Stimulated activated CD4-positive, alpha-beta T cell treated with anti-CD3 and anti-CD28 coated beads, Interleukin-12 subunit alpha, Interleukin-12 subunit beta, amount 100 ng/mL, for 24 hours (primary cell): ENCODE data around the gene GRM2.

ENCODE experiments used
- DNase-seq, 2 experiments: peaks; one replicate each; pipeline ENCODE4 v3.0.0-alpha.2; 2020; ENCODE audit warnings: low read depth in 2 of 2

GRM2 gene

DNA sequence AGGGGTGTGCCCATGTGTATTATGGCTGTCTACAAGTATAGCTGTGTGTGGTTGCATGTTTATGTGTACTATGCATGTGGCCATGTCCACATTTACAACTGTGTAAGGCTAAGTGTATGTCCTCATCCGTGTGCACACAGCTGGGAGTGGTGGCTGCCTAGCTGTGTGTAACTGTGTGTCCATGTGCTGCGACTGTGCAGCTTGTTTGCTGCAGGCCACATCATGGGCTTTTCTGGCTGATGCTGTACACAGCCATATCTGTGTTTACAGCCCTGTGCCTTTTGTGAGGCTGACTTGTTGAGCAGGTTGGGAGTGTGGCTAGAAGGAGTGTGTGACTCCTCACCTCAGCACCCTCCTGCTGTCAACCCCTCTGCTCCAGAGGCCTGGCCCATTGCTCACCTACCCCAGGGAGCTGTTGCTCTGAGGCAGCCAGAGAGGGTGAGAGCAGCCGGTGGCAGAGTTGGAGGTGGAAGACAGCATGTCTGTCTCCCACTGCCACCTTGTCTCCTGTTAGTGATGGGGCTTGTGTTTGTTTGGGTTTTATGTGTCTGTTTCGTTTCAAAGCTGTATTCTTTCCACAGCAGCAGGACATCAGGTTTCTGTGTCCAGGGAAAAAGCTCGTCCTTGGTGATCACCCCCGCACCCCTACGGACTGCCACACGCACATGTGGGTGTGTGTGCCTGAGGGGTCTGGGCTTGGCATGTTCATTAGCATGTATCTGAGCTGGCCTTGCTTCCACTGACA, 1.4 kb upstream of the GRM2 start:
- no peak for DNase-seq

DNA sequence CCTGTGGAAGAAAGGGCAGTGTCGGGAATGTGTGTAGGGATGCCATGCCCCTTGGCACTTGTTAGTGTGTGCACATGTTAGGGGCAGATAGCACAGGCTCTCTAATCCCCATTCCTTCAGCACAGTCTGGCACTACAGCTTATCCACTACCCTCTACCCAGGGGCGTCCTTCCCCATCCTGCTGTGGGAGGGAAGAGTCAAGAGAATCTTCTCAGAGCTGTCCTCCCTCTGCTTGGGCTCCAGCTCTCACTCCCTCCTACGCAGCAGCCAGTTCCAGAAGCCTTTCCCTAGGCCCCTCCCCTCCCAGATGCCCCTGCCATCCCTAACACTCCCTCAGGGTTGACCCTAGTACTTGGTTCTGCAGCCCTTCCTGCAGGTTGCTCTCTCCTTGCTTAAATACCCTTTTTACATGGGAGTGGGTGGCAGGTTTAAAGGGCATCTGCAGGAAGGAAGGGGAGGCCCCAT, 815 bp upstream of the GRM2 start:
- DNase-seq, result no peak

DNA sequence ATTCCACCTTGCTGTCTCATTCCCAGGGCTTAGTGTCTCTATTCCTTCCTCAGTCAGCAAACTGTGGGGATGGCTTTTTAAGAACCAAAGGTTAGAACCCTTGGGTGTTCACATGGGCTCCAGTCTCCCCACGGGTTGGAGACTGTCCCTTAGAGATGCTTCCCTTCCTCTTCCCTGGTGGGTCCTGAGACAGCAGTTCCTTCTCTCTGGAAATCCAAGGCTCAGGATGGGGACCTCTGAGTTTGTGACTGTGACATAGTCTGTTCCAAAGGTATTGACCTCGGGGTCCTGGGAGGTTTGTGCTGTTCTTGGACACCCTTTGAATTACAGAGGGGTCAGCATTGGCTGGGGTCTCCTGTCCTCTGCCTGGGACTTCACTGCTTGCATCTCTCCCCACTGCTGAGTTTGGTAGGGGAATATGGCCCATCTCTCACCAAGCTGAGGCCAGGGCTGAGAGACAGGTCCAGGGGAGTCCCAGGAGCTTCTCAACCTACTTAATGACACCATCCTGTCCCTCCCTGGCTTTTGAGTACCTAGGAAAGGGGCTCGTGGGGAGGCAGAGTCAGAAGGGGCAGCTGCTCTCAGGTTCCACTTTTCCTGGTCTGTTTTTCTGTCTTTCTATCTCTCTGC, 1.5 kb downstream of the GRM2 start:
- no peak for DNase-seq

- no peak for DNase-seq
These were observed 2.1 kb downstream of the GRM2 start for GRCh38 chr3:51709004-51709420.

- DNase-seq, result no peak
These were observed 2.8 kb downstream of the GRM2 start for GRCh38 chr3:51709675-51710074.

DNA sequence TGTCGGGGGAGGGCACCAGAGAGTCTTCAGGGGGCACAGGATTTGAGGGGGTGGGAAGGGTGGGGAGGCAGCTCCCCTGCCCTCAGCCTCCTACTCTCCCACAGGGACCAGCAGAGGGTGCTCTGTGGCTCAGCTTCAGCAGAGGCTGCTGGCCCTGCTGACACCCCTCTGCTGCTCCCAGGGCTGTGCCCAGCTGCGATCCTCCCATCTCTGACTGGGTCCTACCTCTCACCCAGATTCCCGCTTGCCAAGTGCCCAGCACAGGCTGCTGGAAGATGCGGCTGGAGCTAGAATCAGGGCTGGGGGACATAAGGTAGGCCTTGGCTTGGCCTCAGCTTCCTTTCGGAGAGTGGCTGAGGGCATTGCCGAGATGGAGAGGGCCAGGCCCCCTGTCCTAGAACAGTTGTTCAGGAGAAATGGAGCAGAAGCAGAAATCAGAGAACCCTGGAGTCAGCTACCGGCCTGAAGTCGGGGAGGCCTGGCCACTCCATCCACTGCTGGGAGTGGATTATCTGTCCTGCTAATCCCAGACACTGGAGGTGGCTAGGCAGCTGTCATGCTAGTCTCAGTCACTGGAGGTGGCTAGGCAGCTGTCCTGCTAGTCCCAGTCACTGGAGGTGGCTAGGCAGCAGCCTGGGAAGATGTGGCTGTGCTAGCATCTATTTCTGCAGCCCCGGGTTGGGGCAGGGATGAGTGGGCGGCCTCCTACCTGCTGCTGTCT, 3.9 kb downstream of the GRM2 start:
- DNase-seq, result no peak

DNA sequence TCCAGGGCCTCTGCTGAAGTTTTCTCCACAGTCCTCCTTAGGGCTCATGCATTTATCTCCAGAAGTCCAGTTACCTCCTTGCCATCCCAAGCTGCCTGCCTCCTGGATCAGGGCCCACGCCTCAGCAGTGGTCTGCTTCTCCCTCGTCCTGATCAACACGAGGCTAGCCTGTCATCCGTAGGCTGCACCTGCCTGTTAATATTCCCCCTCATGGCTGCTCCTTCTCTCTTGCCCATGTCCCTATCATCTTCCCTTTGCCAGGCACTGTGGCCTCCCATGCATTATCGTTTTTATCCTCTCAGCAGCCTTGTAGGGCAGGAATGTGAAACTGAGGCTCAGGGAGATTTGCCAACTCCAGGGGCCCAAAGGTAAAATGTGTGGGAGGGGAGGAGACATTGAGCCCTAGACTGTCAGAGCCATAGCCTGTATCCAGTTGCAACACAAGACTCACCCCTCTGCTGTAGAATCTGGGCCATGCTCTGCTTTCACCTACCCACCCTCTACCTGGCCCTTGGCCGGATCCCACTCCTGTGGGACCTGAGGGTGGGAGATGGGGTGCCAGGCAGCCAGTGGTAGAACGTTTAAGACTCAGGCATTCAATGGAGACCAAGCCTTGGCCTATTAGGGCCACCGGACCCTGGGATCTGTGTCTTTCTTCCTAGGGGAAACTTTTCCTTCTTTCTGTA, 4.6 kb downstream of the GRM2 start:
- no peak for DNase-seq

DNA sequence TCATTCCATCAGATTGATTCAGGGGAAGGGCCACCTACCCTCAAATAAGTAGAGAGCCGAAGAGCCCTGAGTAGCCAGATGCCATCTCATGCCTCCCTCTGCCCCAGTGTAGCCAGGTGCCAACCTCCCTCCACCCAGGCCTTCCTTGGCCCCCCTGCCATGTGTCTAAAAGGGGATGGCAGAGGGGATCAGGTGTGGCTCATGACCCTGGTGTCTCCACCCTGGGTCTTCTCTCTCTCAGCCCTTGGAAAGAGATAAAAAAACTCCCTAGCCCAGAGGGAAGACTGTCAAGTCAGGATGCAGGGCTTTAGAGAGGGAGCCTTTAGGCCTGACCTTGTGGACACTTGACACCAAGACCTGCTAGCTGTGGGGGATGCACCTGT, 5.2 kb downstream of the GRM2 start:
- DNase-seq, result no peak

DNA sequence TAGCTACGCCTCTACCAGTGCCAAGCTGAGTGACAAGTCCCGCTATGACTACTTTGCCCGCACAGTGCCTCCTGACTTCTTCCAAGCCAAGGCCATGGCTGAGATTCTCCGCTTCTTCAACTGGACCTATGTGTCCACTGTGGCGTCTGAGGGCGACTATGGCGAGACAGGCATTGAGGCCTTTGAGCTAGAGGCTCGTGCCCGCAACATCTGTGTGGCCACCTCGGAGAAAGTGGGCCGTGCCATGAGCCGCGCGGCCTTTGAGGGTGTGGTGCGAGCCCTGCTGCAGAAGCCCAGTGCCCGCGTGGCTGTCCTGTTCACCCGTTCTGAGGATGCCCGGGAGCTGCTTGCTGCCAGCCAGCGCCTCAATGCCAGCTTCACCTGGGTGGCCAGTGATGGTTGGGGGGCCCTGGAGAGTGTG, 5.7 kb downstream of the GRM2 start:
- no peak for DNase-seq

DNA sequence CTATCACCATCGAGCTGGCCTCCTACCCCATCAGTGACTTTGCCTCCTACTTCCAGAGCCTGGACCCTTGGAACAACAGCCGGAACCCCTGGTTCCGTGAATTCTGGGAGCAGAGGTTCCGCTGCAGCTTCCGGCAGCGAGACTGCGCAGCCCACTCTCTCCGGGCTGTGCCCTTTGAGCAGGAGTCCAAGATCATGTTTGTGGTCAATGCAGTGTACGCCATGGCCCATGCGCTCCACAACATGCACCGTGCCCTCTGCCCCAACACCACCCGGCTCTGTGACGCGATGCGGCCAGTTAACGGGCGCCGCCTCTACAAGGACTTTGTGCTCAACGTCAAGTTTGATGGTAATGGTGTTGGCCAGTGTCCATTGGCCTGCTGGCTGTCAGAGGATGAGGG, 6.1 kb downstream of the GRM2 start:
- DNase-seq, result no peak

DNA sequence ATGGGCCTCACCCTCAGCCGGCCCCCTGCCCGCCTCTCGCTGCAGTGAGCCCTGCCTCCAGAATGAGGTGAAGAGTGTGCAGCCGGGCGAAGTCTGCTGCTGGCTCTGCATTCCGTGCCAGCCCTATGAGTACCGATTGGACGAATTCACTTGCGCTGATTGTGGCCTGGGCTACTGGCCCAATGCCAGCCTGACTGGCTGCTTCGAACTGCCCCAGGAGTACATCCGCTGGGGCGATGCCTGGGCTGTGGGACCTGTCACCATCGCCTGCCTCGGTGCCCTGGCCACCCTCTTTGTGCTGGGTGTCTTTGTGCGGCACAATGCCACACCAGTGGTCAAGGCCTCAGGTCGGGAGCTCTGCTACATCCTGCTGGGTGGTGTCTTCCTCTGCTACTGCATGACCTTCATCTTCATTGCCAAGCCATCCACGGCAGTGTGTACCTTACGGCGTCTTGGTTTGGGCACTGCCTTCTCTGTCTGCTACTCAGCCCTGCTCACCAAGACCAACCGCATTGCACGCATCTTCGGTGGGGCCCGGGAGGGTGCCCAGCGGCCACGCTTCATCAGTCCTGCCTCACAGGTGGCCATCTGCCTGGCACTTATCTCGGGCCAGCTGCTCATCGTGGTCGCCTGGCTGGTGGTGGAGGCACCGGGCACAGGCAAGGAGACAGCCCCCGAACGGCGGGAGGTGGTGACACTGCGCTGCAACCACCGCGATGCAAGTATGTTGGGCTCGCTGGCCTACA, 8.5 kb downstream of the GRM2 start:
- DNase-seq, result no peak

- no peak for DNase-seq
These were observed 9.1 kb downstream of the GRM2 start for GRCh38 chr3:51715977-51716294.

DNA sequence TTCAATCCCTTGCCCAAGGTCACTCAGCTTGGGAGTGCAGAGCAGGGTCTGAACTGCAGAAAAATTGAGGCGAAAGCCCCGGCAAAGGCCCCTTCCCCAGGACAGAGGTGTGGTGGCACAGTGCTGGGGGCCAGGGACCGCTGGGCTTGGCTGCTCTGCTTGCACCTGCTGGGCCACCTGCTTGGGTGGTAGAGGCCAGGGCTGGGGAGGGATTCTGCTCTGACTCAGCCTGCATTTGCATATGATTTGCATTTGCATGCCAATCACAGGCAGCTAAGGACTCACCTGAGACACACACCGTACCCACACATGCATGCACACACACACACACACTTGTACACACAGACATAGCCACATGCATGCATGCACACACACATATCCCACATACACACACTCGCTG, 9.9 kb downstream of the GRM2 start:
- DNase-seq, result no peak

DNA sequence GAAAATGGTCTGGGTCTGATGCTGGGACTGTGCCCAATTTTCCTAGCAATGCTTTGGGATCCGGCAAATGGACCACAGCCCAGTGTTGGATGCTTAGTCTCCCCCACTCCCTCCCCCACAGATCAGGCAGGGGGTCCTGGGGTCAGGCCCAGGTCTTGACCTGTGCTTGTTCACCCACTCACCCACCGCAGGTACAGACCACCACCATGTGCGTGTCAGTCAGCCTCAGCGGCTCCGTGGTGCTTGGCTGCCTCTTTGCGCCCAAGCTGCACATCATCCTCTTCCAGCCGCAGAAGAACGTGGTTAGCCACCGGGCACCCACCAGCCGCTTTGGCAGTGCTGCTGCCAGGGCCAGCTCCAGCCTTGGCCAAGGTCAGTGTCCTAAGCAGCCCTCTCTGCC, 10.6 kb downstream of the GRM2 start:
- no peak for DNase-seq

DNA sequence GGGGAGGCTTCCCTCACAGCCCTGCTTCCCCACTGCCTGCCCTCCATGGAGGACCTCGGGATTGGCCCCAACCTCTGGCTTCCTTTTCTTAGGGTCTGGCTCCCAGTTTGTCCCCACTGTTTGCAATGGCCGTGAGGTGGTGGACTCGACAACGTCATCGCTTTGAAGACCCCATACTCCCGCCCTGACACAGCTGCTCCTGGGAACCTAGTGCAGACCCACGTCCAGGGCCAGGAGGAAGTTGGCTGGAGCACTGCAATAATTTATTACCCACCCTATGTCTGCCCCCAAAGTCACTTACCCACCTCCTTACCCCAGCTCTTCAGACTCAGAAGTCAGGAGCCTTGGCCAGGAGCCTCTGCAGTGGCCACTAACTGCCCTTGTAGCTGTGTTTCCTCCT, 11.1 kb downstream of the GRM2 start:
- no peak for DNase-seq

- peak; percentile 20 to 75 for DNase-seq
These were observed 11.9 kb downstream of the GRM2 start for GRCh38 chr3:51718547-51719409.

GRCh38 chr3:51719410-51720025, 12.7 kb downstream of the GRM2 start:
- no peak for DNase-seq

DNA sequence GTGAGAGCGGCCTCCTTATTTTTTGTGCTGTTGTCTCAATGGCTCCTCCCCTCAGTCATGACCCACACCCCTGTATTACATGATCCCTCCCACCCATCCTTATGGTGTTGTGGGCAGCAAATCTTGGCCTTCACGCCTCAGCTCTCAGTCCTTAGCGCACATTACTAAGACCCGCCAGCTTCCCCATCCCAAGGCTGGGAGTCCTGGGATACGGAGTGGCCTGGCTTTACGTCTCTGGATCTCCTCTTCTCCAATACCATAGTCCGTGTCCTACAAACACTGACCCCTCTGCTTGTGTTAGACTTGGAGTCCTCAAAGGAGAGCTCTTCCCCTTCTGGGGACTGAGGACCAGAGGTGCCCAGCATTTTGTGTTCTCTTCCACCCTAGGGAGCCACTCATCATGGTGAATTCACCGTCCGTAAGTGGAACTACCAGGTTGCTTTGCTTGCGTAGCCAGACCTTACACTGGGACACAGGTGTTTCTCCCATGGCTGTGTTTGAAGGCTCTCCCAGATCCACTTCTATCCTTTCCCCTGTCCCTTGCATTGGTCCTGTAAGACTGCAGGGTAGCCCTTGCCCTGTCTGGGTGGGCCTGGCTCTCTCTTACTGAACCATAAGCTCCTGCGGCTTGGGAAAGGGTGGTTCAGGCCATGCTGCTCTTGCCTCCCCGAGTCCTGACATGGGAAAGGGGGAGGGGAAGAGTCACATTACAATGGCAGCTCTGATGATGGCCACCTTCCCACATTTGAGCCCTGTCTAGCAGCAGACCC, 13.6 kb downstream of the GRM2 start:
- DNase-seq, result no peak

DNA sequence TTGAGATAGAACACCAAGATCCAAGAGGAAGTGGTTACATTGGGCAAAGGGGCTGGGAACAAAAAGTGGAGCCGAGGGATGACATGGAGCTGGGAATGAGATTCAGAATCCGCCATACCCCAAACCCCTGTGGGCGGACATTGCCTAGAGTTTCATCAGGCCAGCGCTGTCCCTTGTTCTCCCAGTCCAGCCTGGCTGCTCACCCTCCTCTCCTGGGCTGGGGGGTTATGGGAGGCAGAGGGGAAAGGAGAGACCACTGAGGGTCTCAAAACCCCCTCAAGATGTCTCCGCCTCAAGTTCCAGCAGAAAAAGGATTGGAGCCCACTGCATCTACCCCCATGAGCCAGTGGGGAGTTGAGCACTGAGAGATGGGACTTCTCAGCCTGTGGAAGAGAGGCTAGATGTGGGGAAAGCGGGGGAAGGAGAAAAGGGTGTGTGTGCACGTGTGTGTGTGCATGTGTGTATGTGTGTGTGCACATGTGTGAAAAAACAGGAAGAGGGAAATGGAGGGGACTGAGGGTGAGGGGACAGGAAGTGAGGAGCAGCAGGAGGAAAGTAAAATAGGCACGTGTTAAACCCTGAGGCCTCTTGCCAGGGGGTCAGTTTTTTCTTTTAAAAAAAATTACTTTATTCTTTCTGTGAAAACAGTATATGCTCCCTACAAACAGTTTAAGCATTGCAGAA, 14.3 kb downstream of the GRM2 start:
- DNase-seq, result no peak
